Measurements from ENCODE around the gene CCDC12.

DNA sequence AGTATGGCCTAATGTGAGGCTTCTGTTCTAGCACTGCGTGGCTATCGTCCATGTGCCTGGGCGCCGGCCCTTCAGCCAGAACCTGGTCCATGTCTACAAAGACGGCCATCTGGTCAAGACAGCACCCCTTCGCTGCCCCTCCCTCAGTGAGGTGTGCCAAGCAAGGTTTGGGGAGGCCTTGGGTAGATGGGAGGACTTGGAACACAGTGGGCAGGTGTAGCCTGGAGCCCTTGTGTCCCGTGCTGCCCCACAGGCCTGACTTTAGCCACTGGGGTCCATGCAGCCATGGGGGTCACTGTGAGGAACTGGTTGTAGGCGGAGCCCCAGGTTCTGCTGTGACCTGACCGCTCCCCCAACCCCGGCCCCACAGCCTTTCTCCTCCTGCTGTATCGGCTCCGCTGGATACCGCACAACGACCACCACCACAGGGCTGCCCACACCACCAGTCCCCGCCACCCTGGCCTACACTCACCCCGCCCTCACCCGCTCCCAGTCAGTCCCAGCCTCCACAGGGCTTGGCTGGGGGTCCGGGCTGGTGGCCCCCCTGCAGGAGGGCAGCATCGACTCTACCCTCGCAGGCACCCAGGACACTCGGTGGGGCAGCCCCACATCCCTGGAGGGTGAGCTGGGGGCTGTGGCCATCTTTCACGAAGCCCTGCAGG, 19.5 kb upstream of the CCDC12 start:
- TF ChIP-seq CTCF (IDR thresholded peaks at IDR 0.05; ENCODE audit: low read length) (no peak), EZH2 (optimal IDR thresholded peaks at IDR 0.05; ENCODE audit: low read depth, low read length) (no peak), EZH2phosphoT487 (IDR thresholded peaks at IDR 0.05; ENCODE audit: low read length) (no peak)
